SU-DHL-6 (cell line): ENCODE results near the gene RAB33A.

ENCODE experiments used
- H2AFZ ChIP-seq: fragments of 200-600 bp; sonication (generic); 2 replicates; pipeline ENCODE4 v1.6.1; 2014; ENCODE audit warnings: low read depth, mild to moderate bottlenecking, moderate library complexity, mixed read lengths, antibody characterized with exemption, low read length; ENCODE audit not compliant: severe bottlenecking
- H3F3A ChIP-seq: fragments of 200-600 bp; shearing (Covaris generic); 2 replicates; pipeline ENCODE4 v1.6.0; 2016; ENCODE audit warnings: antibody characterized with exemption, mild to moderate bottlenecking; ENCODE audit not compliant: insufficient read depth
- H3K27ac ChIP-seq: fragments of 200-600 bp; sonication (generic); 2 replicates; pipeline ENCODE4 v1.5.1; 2016; ENCODE audit warnings: low read depth, mild to moderate bottlenecking, low read length, moderate library complexity, mixed read lengths
- H3K27me3 ChIP-seq: fragments of 200-600 bp; sonication (generic), shearing (Covaris generic); 2 replicates; pipeline ENCODE4 v1.6.0; 2014; ENCODE audit warnings: mild to moderate bottlenecking, low read length
- H3K36me3 ChIP-seq: fragments of 200-600 bp; sonication (generic); 2 replicates; pipeline ENCODE4 v1.6.1; 2014; ENCODE audit warnings: mild to moderate bottlenecking, low read length, mixed read lengths
- H3K4me2 ChIP-seq: fragments of 300-600, 200-600 bp; shearing (Covaris generic), sonication (generic); 2 replicates; pipeline ENCODE4 v1.6.0; 2014; ENCODE audit warnings: low read length, low read depth, mild to moderate bottlenecking; ENCODE audit not compliant: poor library complexity, severe bottlenecking
- H3K4me3 ChIP-seq: fragments of 200-600 bp; sonication (generic); 2 replicates; pipeline ENCODE4 v1.5.1; 2014; ENCODE audit warnings: antibody characterized with exemption, low read length, mild to moderate bottlenecking, mixed read lengths; ENCODE audit not compliant: insufficient read depth, poor library complexity, severe bottlenecking
- H3K79me2 ChIP-seq: fragments of 200-600 bp; sonication (generic); 2 replicates; pipeline ENCODE4 v1.6.1; 2014; ENCODE audit warnings: mild to moderate bottlenecking, low read length, moderate library complexity; ENCODE audit not compliant: insufficient read depth
- H3K9ac ChIP-seq: fragments of 200-600 bp; sonication (generic); 2 replicates; pipeline ENCODE4 v1.7.0; 2014; ENCODE audit warnings: mild to moderate bottlenecking, low read length
- H3K9me2 ChIP-seq: fragments of 200-600 bp; sonication (generic); replicated peaks from 2 replicates; pipeline ENCODE4 v1.6.1; 2014; ENCODE audit warnings: low read length; ENCODE audit not compliant: insufficient read depth
- H3K9me3 ChIP-seq: fragments of 200-600 bp; sonication (generic); 2 replicates; pipeline ENCODE4 v1.6.1; 2014; ENCODE audit warnings: low read length, mixed read lengths; ENCODE audit not compliant: insufficient read depth
- H4K20me1 ChIP-seq: fragments of 200-600 bp; sonication (generic); 2 replicates; pipeline ENCODE4 v1.6.1; 2014; ENCODE audit warnings: low read depth, mild to moderate bottlenecking, antibody characterized with exemption, low read length, moderate library complexity, mixed read lengths
- CTCF ChIP-seq: fragments of 200-600 bp; sonication (generic); IDR thresholded peaks from one replicate; pipeline ENCODE4 v1.5.1; 2017; ENCODE audit warnings: antibody characterized with exemption, mild to moderate bottlenecking, low read length, moderate library complexity; ENCODE audit not compliant: insufficient read depth, poor library complexity, severe bottlenecking
- EZH2phosphoT487 ChIP-seq: fragments of 200-600 bp; sonication (generic), shearing (Covaris generic); conservative IDR thresholded peaks from 2 replicates; pipeline ENCODE4 v1.6.1; 2018; ENCODE audit warnings: mild to moderate bottlenecking, antibody characterized with exemption, low read length, moderate library complexity, mixed read lengths

Gene RAB33A

GRCh38 chrX:130186651-130187050 is 14.9 kb downstream of the RAB33A start:
- H3K27ac ChIP-seq: no peak overlapping the region
- H3K79me2 ChIP-seq: no peaks in the 10 kb centered on the region
- TF ChIP-seq CTCF (no peak), EZH2phosphoT487 (no peak)
- no peaks in the 10 kb centered on the region for H3K9me2 ChIP-seq
- H3K36me3 ChIP-seq: no peaks in the 10 kb centered on the region
- H3K27me3 ChIP-seq: no peaks in the 10 kb centered on the region
- H3K9me3 ChIP-seq: no peaks in the 10 kb centered on the region
- H3F3A ChIP-seq: no peaks in the 10 kb centered on the region
- H4K20me1 ChIP-seq: no peaks in the 10 kb centered on the region
- no peak overlapping the region for H3K4me3 ChIP-seq
- H3K4me2 ChIP-seq: no peak overlapping the region
- no peak overlapping the region for H3K9ac ChIP-seq
- H2AFZ ChIP-seq: no peak overlapping the region

- Histone ChIP-seq H3K27me3 (no peaks in the 10 kb centered on the region), H3K79me2 (no peaks in the 10 kb centered on the region), H3K9me2 (no peaks in the 10 kb centered on the region), H2AFZ (no peak overlapping the region), H3F3A (no peaks in the 10 kb centered on the region), H3K36me3 (no peaks in the 10 kb centered on the region), H3K27ac (no peak overlapping the region), H4K20me1 (no peaks in the 10 kb centered on the region), H3K9me3 (no peaks in the 10 kb centered on the region), H3K4me3 (no peak overlapping the region), H3K9ac (no peak overlapping the region), H3K4me2 (no peak overlapping the region)
- TF ChIP-seq EZH2phosphoT487 (no peak), CTCF (no peak)
Observed at GRCh38 chrX:130190801-130191200, 19.0 kb downstream of the RAB33A start.

GRCh38 chrX:130196466-130196865 is 24.7 kb downstream of the RAB33A start:
- no peaks in the 10 kb centered on the region for H3K27me3 ChIP-seq
- H2AFZ ChIP-seq: no peak overlapping the region
- H3K27ac ChIP-seq: no peak overlapping the region
- H3K9me3 ChIP-seq: no peaks in the 10 kb centered on the region
- no peaks in the 10 kb centered on the region; the same call in 1 of the 2 replicates for H3K36me3 ChIP-seq
- no peak for TF ChIP-seq CTCF
- no peak for TF ChIP-seq EZH2phosphoT487
- no peak overlapping the region for H3K4me2 ChIP-seq
- H3K4me3 ChIP-seq: no peak overlapping the region
- no peak overlapping the region for H3K9ac ChIP-seq
- no peaks in the 10 kb centered on the region for H4K20me1 ChIP-seq
- H3K9me2 ChIP-seq: no peaks in the 10 kb centered on the region
- no peaks in the 10 kb centered on the region for H3F3A ChIP-seq
- no peaks in the 10 kb centered on the region for H3K79me2 ChIP-seq
